Activated T-helper 1 cell treated with Interleukin-2 at 50 U/mL for 16 hours (primary cell): Measurements from ENCODE around the gene HPS3.

Source experiments
- DNase-seq: peaks from one replicate; pipeline ENCODE4 v3.0.0-alpha.2; 2020; ENCODE audit warnings: low read depth

Gene HPS3

GRCh38 chr3:149120051-149120972 is 9.1 kb upstream of the HPS3 start:
- no peak for DNase-seq

DNA sequence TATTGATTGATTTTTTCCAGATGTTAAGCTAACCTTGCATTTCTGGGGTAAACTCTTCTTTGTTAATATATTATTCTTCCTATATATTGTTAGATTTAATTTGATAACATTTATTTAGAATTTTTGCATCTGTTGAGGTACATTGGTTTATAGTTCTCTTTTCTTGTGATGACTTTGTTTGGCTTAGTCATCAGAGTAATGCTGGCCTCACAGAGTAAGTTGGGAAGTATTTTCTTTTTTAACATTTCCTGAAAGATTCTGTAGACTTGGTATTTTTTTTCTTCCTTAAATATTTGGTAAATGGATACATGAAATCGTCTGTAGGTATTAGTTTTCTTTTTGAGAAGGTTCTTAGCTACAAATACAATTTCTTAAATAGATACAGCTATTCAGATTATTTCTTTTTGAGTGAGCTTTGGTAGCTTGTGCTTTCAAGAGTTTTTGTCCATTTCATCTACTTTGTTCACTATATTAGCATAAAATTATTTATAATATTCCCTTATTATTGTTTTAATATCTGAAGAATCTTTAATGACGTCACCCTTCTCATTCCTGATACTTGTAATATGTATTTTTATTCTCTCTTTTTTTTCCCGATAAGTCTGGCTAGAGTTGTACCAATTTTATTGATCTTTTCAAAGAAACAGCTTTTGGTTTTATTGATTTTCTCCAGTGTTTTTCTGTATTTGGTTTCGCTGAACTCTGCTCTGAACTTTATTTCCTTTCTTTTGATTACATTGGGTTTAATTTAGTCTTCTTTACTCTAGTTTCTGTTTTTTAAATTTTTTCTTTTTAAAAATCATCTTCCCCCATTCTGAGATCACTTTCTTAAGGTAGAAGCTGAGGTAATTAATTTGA is 6.5 kb upstream of the HPS3 start:
- DNase-seq = no peak

- DNase-seq = no peak
Observed at GRCh38 chr3:149128821-149129220, 617 bp upstream of the HPS3 start.

DNA sequence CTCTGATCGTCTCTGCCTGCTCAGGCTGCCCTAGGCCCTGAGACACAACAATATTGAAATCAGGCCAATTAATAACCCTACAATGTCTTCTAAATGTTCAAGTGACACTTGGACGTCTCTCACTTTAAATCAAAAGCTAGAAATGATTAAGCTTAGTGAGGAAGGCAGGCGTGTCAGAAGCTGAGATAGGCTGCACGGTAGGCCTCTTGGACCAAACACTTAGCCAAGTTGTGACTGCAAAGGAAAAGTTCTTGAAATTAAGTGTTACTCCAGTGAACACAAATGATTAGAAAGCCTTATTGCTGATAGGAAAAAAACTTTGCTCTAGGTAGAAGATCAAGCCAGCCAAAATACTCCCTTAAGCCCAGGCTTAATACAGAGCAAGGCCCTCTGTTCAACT is 2.2 kb downstream of the HPS3 start:
- no peak for DNase-seq

DNA sequence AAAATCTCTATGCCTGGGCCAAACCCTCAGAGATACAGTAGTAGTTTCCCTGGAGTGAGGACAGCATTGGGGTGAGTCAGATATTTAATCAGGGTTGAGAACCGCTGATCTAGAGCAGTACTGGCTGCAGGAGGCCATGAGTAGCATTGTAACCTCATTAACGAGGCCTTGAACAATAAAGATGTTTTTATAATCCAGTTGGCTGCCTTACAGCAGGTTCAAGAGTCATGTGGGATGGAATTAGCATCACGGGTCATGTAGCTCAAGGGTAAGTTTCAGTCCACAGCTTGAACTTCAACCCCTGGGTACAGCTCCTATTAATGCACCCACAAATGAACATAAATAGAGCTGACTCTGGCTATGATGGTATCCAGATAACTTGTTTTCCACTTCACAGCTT is 5.1 kb downstream of the HPS3 start:
- DNase-seq = no peak

DNA sequence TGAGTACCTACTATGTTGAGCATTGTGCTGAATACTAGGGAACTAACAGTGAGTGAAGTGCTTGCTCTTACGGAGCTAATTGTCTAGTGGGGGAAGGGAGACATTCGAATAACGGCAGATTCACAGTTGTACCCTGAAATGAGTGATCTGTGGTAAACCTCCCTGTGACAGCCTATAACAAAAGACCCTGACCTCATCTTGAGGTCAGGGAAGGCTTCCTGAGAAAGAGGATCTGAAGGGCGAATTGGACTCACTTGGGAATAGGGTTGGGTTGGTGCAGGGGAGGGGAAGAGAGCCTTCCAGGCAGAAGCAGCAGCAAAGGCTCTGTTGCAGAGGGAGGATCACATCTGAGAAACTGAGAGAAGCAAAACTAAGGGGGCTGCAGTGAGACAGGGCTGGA is 13.2 kb downstream of the HPS3 start:
- DNase-seq = no peak

- DNase-seq = no peak
Observed at GRCh38 chr3:149145356-149145755, 15.9 kb downstream of the HPS3 start.

- no peak for DNase-seq
Observed at GRCh38 chr3:149145974-149146373, 16.5 kb downstream of the HPS3 start.

- no peak for DNase-seq
Observed at GRCh38 chr3:149150436-149150835, 21.0 kb downstream of the HPS3 start.

- no peak for DNase-seq
Observed at GRCh38 chr3:149151843-149152242, 22.4 kb downstream of the HPS3 start.

- DNase-seq = no peak
Observed at GRCh38 chr3:149152420-149152819, 23.0 kb downstream of the HPS3 start.

DNA sequence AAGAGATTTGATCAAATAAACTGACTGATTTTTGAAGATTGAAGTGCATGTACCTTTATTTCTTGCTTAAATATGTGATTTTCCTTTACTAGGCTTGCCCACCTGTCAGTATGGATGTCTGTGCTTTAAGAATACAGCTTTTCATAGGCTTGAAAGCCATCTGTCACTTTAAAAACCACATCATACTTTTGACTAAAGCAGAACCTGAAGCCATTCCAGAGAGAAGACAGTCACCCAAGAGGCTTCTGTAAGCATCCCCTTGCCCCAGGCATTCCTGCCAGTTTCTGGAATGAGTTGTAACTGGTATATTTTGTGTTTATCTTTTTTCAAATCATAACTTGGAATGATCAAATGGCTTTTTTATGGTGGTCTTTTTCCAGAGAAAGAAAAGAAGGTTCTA is 24.0 kb downstream of the HPS3 start:
- no peak for DNase-seq

- no peak for DNase-seq
Observed at GRCh38 chr3:149160754-149161300, 31.4 kb downstream of the HPS3 start.

GRCh38 chr3:149162007-149162406 is 32.6 kb downstream of the HPS3 start:
- no peak for DNase-seq

DNA sequence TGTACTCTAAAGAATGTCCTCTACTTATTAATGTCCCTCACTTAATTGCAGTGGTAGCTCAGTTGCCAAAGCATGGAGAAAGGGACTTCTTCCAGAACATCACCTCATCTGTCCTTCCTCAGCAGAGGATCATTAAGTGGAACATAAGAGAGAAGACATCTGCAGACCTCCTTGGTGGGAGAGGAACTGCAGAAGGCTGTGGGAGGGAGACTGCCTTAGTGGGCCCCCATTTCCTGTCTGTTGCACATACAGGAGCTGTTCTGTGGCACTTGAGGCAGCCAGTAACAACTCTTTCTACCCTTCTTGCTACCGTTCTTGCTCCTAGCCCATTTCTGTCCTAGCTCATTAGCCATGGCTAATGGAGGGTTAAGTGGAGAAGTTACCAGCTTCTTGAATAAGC is 33.6 kb downstream of the HPS3 start:
- no peak for DNase-seq

DNA sequence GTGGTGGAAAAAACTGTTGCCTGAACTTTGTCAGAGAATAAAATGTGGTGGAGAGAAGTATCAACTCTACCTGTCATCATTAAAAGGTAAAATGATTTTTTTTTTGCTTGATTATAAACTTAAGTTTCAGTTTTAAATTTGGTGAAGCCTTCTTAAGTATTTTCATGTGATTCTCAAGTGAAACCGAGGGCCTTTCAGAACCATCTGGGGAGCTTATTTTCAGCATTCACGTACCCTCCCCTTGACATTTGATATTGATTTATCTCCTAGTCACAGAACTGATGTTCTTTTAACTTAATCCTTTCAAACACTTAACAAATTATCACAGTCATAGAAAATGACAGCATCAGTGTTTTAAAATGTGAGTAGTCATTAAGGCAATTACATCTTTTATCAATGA is 38.5 kb downstream of the HPS3 start:
- no peak for DNase-seq

DNA sequence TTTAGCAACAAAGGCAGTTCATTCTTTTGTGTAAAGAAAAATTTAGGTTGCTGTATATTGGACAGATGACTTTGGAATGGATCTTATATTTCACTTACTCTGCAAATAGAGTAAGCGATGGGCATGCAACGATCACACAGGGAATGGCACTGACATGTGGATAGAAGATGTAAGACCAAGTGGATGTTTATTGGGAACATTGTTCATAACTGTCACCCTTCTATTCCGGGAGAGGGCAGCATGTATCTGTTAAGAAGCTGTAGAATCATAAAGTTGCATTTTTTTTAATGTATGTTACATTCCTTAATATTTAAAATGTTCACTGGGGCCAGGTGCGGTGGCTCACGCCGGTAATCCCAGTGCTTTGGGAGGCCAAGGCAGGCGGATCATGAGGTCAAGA is 41.2 kb downstream of the HPS3 start:
- DNase-seq = no peak

- DNase-seq = no peak
Observed at GRCh38 chr3:149174901-149175300, 45.5 kb downstream of the HPS3 start.

DNA sequence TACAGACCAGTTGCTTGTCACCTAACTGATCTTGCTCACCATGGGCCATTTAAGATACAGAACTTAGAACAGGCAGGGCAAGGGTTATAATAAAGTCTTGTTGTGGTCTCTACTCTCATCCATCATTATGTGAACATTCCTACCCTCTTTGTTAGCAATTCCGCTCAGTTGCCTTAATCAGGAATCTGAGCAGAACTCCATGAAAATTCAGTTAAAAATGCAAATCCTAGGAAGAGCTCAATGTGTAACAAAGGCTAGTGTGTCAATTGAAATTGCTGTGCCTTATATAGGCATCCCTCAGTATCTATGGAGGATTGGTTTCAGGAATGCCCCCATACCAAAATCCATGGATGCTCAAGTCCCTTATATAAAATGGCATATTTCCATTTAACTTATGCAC is 47.7 kb downstream of the HPS3 start:
- no peak for DNase-seq

GRCh38 chr3:149179220-149179619 is 49.8 kb downstream of the HPS3 start:
- no peak for DNase-seq

DNA sequence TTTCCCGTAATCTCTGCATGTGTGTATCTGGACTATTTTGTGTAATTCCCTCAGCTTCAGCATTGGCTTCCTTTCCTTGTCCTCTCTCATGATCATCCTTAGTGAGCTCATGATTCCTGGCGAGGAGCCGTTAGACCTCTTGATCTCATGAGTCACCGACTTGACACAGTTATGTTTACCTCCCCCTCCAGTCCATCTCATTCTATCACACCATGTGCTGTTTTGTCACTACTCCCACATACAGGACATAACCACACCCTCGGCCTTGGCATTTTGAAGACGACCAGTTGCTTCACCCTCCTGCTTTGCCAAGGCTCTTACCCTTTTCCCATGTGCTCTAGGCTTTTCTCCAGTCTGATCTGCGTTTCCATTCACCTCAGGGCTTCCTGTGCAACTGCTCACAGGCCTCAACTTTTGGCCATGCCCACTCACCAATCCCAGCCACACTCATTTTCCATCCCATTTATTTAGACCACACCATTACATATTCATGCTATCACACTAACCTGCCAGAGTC is 50.7 kb downstream of the HPS3 start:
- DNase-seq = no peak

GRCh38 chr3:149181182-149181581 is 51.7 kb downstream of the HPS3 start:
- no peak for DNase-seq

GRCh38 chr3:149186219-149186618 is 56.8 kb downstream of the HPS3 start:
- no peak for DNase-seq
